Astrocyte of the spinal cord (primary cell): ENCODE results near the gene SERPINA5.
"Not testable (repeated sequence)": the region's sequence is repeated elsewhere in the genome, so short reads cannot be mapped to it uniquely, and the experiment has no call there.

ENCODE experiments used
- DNase-seq: peaks from one replicate; pipeline ENCODE4 v3.0.0; 2011; ENCODE audit warnings: low read depth, low spot score
- H3K4me3 ChIP-seq: 2 replicates; pipeline ENCODE4 v1.5.1; 2011; ENCODE audit warnings: low read depth, mild to moderate bottlenecking, low read length, moderate library complexity
- in situ Hi-C: cut with HindIII; loops from 2 replicates; pipeline ENCODE4 v1.10.0; 2017; ENCODE audit warnings: low sequenced_read_pairs
- TF ChIP-seq, protein P1 (sequence below): IDR thresholded peaks from 2 replicates; pipeline ENCODE4 v1.5.1; 2012; ENCODE audit warnings: low read depth, mild to moderate bottlenecking, low read length, inconsistent platforms

The SERPINA5 gene

DNA sequence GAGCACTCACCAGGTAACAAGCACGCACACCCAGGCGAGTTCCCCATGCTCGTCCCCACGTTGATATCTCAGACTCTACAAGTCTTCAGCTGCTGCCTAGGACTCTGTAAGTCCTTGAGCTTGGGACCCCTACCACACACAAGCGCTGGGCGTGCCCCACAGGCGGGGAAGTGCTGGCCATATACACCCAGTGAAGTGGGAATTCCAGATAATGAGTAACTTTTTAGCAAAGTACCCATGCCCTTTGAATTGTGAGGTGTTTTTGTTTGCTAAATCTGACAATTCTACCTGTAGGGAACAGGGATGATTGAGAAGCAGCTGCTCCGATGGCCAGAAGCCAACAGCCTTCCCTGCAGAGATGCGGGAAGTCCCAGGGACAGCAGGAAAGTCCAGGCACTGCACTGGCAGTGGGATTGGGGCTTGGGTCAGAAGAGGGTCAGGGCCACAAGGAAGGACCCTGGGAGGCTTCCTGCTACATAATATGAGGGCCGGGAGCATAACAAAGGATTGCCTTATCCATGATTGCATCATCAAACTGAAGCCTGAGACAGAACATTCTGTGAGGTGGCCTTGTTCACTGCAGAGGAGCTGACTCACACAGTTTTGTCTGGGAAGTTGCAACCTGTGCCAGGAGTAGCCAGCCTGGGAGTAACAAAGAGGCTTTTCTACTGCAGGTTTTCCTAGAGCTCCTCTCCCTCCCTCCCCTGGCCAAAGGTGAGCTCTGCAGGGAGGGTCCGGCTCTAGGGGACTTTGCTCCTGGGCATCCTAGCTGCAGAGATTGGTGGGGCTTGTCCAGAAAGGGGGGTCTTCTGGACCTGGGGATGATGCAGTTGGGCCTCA, 17.8 kb downstream of the SERPINA5 start:
- TF ChIP-seq, protein P1, sequence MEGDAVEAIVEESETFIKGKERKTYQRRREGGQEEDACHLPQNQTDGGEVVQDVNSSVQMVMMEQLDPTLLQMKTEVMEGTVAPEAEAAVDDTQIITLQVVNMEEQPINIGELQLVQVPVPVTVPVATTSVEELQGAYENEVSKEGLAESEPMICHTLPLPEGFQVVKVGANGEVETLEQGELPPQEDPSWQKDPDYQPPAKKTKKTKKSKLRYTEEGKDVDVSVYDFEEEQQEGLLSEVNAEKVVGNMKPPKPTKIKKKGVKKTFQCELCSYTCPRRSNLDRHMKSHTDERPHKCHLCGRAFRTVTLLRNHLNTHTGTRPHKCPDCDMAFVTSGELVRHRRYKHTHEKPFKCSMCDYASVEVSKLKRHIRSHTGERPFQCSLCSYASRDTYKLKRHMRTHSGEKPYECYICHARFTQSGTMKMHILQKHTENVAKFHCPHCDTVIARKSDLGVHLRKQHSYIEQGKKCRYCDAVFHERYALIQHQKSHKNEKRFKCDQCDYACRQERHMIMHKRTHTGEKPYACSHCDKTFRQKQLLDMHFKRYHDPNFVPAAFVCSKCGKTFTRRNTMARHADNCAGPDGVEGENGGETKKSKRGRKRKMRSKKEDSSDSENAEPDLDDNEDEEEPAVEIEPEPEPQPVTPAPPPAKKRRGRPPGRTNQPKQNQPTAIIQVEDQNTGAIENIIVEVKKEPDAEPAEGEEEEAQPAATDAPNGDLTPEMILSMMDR, result peak; percentile 43
- in situ Hi-C loops, result no loop called here
- no peak overlapping the region for H3K4me3 ChIP-seq
- DNase-seq, result peak; percentile 99

DNA sequence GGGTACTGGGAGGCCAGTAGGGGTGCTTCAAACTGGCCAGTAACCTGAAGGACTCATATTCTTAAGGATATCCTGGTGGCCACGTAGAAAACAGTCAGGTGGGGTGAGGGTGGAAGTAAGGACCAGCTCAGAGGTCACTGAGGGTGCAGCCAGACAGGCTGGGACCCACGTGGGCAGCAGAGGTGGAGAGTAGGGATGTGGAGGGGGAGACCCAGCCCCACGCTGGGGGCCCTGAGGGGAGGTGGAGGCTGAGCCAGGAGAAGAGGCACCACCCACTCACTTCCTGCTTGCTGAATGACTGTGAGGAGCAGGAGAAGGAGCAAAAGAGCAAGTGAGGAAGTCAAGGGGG, 18.4 kb downstream of the SERPINA5 start:
- H3K4me3 ChIP-seq, result no peak overlapping the region
- DNase-seq, result no peak
- TF ChIP-seq, protein P1, result no peak
- in situ Hi-C loops, result no loop called here

DNA sequence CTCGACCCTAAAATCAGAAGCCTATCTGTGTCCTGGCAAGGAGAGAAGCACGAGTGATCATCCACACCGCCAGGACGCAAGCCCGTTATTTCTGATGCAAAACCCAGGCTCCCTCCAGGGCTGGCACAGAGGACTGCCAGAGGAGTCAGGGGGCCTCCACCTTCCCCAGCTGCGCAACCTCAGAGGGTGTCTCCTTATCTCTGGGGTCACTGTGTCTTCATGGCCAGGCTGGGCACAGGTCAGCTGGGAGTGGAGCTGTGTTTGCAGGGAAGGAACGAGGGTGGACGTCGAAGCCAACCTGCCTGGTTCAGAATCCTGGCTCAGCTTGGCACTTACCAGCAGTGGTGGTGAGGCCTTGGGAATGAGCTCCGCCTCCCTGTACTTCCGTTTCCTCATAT, 18.9 kb downstream of the SERPINA5 start:
- TF ChIP-seq, protein P1, result no peak
- DNase-seq, result no peak
- in situ Hi-C loops, result no loop called here
- no peak overlapping the region for H3K4me3 ChIP-seq

GRCh38 chr14:94601884-94602391, 20.7 kb downstream of the SERPINA5 start:
- DNase-seq, result peak; percentile 93
- H3K4me3 ChIP-seq, result no peak overlapping the region
- in situ Hi-C loops, result no loop called here
- TF ChIP-seq, protein P1, result no peak

DNA sequence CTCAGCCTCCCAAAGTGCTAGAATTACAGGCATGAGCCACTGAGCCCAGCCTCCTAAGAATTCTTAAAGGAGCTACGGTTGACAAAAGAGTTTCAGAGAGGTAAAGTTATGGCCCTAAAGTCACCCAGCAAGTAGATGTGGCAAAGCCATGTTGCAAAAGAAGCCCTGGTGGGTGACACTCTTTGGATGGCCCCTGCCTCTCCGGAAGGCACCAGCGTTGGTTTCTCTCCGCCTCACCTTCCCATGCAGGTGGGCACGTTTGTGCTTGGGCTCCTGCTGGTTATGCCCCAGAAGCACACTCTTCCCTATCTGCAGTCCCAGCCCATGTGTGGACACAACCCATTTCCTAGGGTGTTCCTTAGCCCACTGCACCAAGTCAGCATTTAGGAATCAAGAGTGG, 21.5 kb downstream of the SERPINA5 start:
- no peak for DNase-seq
- TF ChIP-seq, protein P1, result no peak
- in situ Hi-C loops, result no loop called here

DNA sequence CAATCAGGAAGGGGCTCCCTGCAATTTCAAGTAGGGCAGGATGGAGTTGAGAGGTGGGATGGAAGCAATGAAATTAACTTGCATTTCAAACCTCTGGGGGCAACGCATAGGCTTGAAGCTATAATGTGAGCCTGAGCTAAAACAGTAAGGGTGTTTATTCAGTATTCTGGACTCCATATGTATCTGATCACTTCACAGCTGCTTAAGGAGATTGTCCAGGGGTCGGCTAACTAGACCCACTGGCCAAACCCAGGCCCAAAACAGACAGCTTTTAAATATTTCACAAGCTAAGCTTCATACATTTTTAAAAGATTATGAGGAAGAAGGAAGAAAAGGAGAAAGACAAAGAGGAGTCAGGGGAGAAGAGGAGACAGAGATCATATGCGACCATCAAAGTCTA, 24.1 kb downstream of the SERPINA5 start:
- TF ChIP-seq, protein P1, result no peak
- DNase-seq, result no peak
- in situ Hi-C loops, result no loop called here

More for the DNA sequence above, 21.5 kb downstream of the SERPINA5 start:
- no peak overlapping the region for H3K4me3 ChIP-seq

GRCh38 chr14:94608966-94609365, 27.7 kb downstream of the SERPINA5 start:
- H3K4me3 ChIP-seq, in situ Hi-C loops, DNase-seq: not testable (repeated sequence)

More for the DNA sequence above, 24.1 kb downstream of the SERPINA5 start:
- H3K4me3 ChIP-seq, result no peak overlapping the region
